Right ventricle myocardium superior (tissue), 1 donor: Measurements from ENCODE around the gene RNF144B. TPM values are rescaled to one million over a fixed set of nuclear protein-coding genes. Genes with fewer than 3 reads are reported as not detected.
"Not testable (repeated sequence)": the region's sequence is repeated elsewhere in the genome, so short reads cannot be mapped to it uniquely, and the experiment has no call there.

Experiments used
- ATAC-seq: fragments of 200-7000 bp; cut with Tn5 transposase; one replicate; pipeline ENCODE4 v1.9.1; 2020; ENCODE audit warnings: mild to moderate bottlenecking; ENCODE audit not compliant: poor library complexity
- DNase-seq: peaks from one replicate; pipeline ENCODE4 v3.0.0-alpha.2; 2020
- intact Hi-C: fragments of 100-400 bp; cut with DNase I; formaldehyde crosslinking; loops from one replicate; pipeline ENCODE4 v1.11.2; 2022
- total RNA-seq: library from RNA; stranded (reverse); fragmentation: NEBNext Ultra II Directional; extraction: Animal tissue kit (Norgen Biotek cat#: 25700); gene quantifications from one replicate; pipeline ENCODE4 v1.2.1, GENCODE V29; 2021
- donor health status: DM: no; HTN: yes; CAD: no; lungs with severe emphysema.

The RNF144B gene
- total RNA-seq, 1 donor from 2014 or later, result 17.1 TPM

DNA sequence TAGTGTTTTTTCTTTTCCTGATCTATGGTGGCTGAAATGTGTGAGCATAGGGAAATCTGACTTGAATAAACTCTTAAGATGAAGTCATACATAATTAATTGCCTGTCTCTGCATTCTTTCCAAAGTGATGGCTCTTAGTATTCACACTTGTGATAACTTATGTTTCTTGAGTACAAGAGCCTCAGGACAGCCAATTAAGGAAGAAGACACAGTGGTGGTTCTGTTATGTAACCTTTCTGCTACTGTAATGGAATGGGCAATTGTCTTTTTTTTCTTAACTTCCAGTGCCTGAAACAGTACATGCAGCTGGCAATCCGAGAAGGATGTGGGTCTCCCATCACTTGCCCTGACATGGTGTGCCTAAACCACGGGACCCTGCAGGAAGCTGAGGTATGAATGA is 40.1 kb downstream of the RNF144B start:
- intact Hi-C loops, result no loop called here
- DNase-seq (no peak), ATAC-seq (no peak)

- no peak for DNase-seq
- no peak for ATAC-seq
- intact Hi-C loops, result no loop called here
Measured at GRCh38 chr6:18429655-18430297, 42.6 kb downstream of the RNF144B start.

GRCh38 chr6:18431581-18431980 is 44.4 kb downstream of the RNF144B start:
- ATAC-seq (no peak), DNase-seq (no peak)
- intact Hi-C loops, result no loop called here

DNA sequence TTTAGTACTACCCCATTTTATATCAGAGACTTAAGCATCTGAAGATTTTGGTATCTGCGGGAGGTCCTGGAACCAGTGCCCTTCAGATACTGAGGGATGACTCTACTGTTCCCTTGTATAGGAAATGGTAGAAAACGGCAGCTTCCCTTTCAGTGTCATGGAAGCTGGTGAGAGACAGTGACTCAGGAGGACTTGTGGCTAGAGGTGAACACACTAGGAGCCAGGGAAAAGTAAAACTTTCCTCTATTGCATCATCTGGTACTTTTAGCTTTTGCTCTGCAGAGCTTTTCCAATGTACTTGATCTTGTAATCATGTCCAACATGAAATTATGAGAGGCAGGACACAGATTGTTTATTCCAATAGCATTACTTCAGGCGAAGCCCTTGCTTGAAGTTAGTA is 45.0 kb downstream of the RNF144B start:
- DNase-seq (no peak), ATAC-seq (no peak)
- intact Hi-C loops, result no loop called here

- intact Hi-C loops, result no loop called here
- ATAC-seq, result no peak
Measured at GRCh38 chr6:18432619-18433018, 45.5 kb downstream of the RNF144B start.

DNA sequence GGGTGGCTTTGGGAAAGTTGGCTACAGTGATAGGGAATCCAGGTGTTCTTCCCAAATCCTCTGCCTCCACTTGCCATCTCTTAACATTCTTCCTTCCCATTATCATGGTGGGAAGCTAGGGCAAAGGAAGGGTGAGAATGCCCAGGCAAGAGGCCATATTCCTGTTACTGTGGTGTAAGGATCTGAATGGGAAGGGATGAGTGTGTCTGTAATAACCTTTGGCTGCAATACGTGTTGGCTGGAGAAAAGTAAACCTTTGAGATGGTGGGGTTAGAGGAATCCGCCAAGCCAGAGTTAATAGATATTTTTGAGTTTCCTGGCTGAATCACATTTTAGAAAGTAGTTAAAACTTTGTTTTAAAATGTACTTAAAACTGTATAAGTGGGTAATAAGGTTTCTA is 45.9 kb downstream of the RNF144B start:
- ATAC-seq (no peak), DNase-seq (no peak)
- intact Hi-C loops, result no loop called here

More at GRCh38 chr6:18432619-18433018, 45.5 kb downstream of the RNF144B start:
- no peak for DNase-seq

DNA sequence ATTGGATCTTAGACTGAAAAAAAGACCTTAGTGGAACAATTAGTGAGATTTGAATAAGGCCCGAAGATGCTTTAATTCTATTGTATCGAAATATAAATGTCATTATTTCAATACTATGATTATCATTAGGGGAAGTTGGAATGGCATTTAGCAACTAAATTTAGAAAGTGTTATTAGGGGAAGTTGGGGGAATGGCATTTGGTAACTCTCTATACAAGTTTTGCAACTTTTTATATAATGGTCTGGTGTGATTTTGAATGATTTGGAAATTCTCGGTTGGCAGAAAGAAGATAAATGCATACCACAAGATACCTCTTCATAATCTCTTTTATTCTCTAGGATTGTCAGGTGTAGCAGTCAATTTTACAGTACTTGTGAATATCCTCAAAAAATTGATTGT is 49.2 kb downstream of the RNF144B start:
- DNase-seq (no peak), ATAC-seq (no peak)
- intact Hi-C loops, result no loop called here

- no peak for DNase-seq
- no peak for ATAC-seq
- intact Hi-C loops, result no loop called here
Measured at GRCh38 chr6:18439581-18439980, 52.4 kb downstream of the RNF144B start.

- DNase-seq (no peak), ATAC-seq (no peak)
- intact Hi-C loops, result no loop called here
Measured at GRCh38 chr6:18441251-18441979, 54.3 kb downstream of the RNF144B start.

GRCh38 chr6:18444111-18444510 is 57.0 kb downstream of the RNF144B start:
- DNase-seq (no peak), ATAC-seq (no peak)
- intact Hi-C loops, result no loop called here

- intact Hi-C loops, result no loop called here
- DNase-seq (no peak), ATAC-seq (no peak)
Measured at GRCh38 chr6:18445228-18445627, 58.1 kb downstream of the RNF144B start.

GRCh38 chr6:18446771-18447170 is 59.6 kb downstream of the RNF144B start:
- intact Hi-C loops, result no loop called here
- DNase-seq, result no peak

GRCh38 chr6:18447552-18447951 is 60.4 kb downstream of the RNF144B start:
- DNase-seq (no peak), ATAC-seq (no peak)
- intact Hi-C loops, result no loop called here

More at GRCh38 chr6:18446771-18447170, 59.6 kb downstream of the RNF144B start:
- no peak for ATAC-seq

DNA sequence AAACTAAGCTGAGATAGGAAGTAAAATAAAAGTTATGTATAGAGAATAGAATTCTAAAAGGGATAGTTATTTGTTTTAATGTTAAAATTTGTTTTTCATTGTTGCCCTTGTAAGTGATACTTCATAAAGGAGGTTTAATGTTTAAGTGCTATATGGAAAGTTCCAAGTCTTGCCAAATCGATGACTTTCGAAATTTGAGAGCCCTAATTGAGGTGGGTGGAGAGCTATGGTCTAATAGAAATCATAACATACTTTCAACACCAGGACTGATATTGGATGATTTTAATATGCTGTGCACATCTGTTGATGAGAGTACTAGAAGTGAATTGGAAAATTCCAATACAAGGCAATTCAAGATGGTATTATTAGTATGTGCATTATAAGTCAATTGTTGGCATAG is 64.6 kb downstream of the RNF144B start:
- DNase-seq (no peak), ATAC-seq (no peak)
- intact Hi-C loops, result no loop called here

GRCh38 chr6:18454446-18454845 is 67.3 kb downstream of the RNF144B start:
- ATAC-seq, result no peak
- intact Hi-C loops, result no loop called here

DNA sequence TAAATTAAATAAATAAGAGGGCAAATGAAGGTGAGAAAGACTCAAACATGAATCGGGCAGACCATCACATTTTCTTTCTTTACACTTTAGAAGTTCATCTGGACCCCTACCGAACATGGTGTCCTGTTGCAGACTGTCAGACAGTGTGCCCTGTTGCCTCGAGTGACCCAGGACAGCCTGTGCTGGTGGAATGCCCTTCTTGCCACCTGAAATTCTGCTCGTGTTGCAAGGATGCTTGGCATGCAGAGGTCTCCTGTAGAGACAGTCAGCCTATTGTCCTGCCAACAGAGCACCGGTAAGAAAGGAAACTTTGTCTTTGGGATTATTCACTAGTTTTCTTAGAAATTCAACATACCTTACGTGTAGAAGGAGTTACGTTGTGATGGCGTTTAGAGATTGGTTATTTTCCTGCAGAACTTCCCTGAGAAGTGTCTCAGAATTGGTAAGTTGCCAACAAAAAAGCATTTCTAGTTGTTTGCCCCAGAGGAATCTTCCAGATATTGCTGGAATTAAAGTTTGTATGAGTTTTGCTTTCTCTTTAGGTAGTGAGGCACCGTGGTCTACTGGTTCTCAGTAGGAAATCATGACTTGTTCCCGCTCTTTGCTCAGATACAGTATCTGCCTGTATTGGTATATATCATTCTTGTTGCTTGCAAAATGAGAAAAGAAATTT is 70.1 kb downstream of the RNF144B start:
- ATAC-seq (no peak), DNase-seq (no peak)
- intact Hi-C loops, result no loop called here

More at GRCh38 chr6:18454446-18454845, 67.3 kb downstream of the RNF144B start:
- no peak for DNase-seq

- DNase-seq, ATAC-seq: not testable (repeated sequence)
Measured at GRCh38 chr6:18458086-18458485, 70.9 kb downstream of the RNF144B start.

DNA sequence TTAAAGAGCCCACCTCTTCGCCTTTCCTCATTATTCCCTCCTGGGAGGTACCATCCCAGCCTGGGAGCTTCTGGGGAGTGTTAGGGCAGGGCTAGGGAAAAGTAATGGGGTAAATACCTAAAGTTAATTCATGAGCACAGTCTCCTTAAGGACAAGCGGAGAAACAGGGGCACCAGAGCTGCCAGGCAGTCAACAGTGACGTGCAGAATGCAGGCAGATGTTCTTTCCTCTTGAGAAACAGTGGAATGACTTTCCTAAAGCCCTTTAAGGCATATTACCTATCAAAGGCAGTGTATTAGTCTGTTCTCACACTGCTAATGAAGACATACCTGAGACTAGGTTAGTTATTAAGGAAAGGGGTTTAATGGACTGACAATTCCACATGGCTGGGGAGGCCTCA is 76.3 kb downstream of the RNF144B start:
- intact Hi-C loops, result no loop called here
- no peak for DNase-seq
- ATAC-seq, result no peak

More at GRCh38 chr6:18458086-18458485, 70.9 kb downstream of the RNF144B start:
- intact Hi-C loops, result not testable (repeated sequence)

DNA sequence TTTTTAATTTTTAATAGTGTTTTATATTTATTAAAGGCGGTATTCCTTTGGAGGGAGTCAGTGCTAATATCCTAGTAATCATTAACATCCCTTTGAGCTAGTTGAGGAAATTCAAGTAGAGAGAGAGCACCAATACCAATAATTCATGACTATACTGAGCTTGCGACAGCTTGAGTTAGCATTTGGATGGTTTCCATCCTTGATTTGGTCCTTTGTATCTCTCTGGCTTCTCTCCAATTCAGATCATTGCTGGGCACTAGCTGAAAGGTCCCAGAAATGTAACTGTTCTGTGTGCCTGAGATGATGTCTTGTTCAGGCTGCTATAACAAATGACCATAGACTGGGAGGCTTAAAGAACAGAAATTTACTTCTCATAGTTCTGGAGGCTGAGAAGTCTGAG is 77.0 kb downstream of the RNF144B start:
- ATAC-seq (no peak), DNase-seq (no peak)
- intact Hi-C loops, result no loop called here
